Stimulated activated CD8-positive, alpha-beta memory T cell treated with anti-CD3 and anti-CD28 coated beads, Interleukin-15, amount 100 ng/mL, for 24 hours (primary cell): ENCODE measurements around the gene ADAM10.
"Not testable (repeated sequence)": the region's sequence is repeated elsewhere in the genome, so short reads cannot be mapped to it uniquely, and the experiment has no call there.

Experiments
- DNase-seq: peaks from one replicate; pipeline ENCODE4 v3.0.0-alpha.2; 2020; ENCODE audit warnings: low read depth

The ADAM10 gene

GRCh38 chr15:58608129-58608590, 141.3 kb downstream of the ADAM10 start:
- DNase-seq, result no peak

- no peak for DNase-seq
Observed at GRCh38 chr15:58606577-58607080, 142.9 kb downstream of the ADAM10 start.

GRCh38 chr15:58605931-58606530, 143.5 kb downstream of the ADAM10 start:
- DNase-seq, result no peak

- DNase-seq, result no peak
Observed at GRCh38 chr15:58604455-58604923, 145.0 kb downstream of the ADAM10 start.

- not testable (repeated sequence) for DNase-seq
Observed at GRCh38 chr15:58603927-58604326, 145.6 kb downstream of the ADAM10 start.

- DNase-seq, result no peak
Observed at GRCh38 chr15:58602823-58603222, 146.7 kb downstream of the ADAM10 start.

GRCh38 chr15:58598829-58599210, 150.7 kb downstream of the ADAM10 start:
- DNase-seq, result no peak

- DNase-seq, result no peak
Observed at GRCh38 chr15:58597943-58598828, 151.3 kb downstream of the ADAM10 start.

- no peak for DNase-seq
Observed at GRCh38 chr15:58595516-58596263, 153.8 kb downstream of the ADAM10 start.

GRCh38 chr15:58594898-58595297, 154.6 kb downstream of the ADAM10 start:
- no peak for DNase-seq

GRCh38 chr15:58593870-58594269, 155.6 kb downstream of the ADAM10 start:
- DNase-seq, result no peak

GRCh38 chr15:58590926-58591325, 158.6 kb downstream of the ADAM10 start:
- DNase-seq, result no peak

GRCh38 chr15:58590236-58590635, 159.3 kb downstream of the ADAM10 start:
- DNase-seq, result no peak

- no peak for DNase-seq
Observed at GRCh38 chr15:58589047-58589446, 160.5 kb downstream of the ADAM10 start.

GRCh38 chr15:58588096-58588495, 161.4 kb downstream of the ADAM10 start:
- no peak for DNase-seq

GRCh38 chr15:58587486-58587885, 162.0 kb downstream of the ADAM10 start:
- DNase-seq, result no peak

- DNase-seq, result no peak
Observed at GRCh38 chr15:58585693-58586443, 163.6 kb downstream of the ADAM10 start.

- no peak for DNase-seq
Observed at GRCh38 chr15:58584789-58585461, 164.6 kb downstream of the ADAM10 start.

GRCh38 chr15:58583171-58583908, 166.2 kb downstream of the ADAM10 start:
- no peak for DNase-seq

GRCh38 chr15:58582160-58582559, 167.3 kb downstream of the ADAM10 start:
- no peak for DNase-seq
